Measurements from ENCODE around the gene CX3CR1. TPM values are rescaled to one million over a fixed set of nuclear protein-coding genes. Genes with fewer than 3 reads are reported as not detected.

The CX3CR1 gene
- total RNA-seq, 1 experiment from 2014 or later, result not detected

DNA sequence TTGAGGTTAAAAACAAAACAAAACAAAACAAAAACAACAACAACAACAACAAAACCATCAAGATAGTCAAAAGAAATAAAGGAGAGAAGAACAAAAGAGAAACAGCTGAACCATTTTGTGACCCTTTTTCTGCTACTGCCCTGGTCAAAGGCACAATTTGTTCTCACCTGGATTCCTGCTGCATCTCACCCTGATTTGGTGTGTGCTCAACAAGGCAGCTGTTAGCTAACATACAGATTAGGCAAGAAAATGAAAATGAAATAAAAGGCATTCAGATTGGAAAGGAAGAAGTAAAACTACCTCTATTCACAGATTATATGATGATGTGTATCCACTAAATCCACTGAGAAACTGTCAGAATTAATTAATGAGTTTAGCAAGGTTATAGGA, 58.7 kb downstream of the CX3CR1 start:
- H3K4me3 ChIP-seq, result no peak overlapping the region
- no peaks in the 10 kb centered on the region for H3K9me3 ChIP-seq
- DNase-seq, result no peak
- no peaks in the 10 kb centered on the region for H3K27me3 ChIP-seq
- no peaks in the 10 kb centered on the region for H3K36me3 ChIP-seq

DNA sequence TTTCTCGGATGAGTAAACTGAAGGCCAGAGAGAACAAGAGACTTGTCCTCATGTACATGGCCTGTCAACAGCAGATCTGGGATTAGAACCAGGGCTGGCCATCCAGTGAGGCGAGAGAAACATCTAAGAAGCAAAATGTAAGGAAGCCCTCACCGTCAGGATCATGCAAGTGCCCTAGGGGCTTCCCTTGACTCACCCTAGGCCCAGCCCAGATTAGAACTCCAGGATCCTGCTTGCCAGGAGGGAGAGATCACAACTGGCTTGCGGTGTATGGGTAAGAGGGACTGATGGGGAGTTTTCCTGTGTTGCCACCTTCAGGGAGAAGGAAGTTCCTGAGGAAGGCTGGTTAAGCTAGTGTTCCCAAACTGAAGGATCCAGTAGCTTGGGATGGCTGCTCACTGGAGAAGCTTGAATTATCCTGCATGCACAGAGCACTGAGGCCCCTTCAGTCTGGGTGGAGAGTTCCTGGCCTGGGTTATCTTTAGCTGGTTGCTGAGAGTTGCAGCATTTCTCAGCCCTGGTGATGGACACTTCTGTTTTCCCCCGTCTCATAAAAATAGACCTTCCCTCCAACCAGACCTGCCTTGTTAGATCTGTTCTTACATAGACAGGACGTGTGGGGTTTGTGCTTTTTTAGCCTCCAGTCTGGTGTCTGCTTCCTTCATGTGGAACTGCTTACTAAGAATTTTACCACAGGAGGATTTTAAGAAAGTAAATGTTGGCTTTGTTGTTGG, 59.3 kb downstream of the CX3CR1 start:
- Histone ChIP-seq H3K4me3 (no peak overlapping the region), H3K27me3 (no peaks in the 10 kb centered on the region), H3K9me3 (no peaks in the 10 kb centered on the region), H3K36me3 (no peaks in the 10 kb centered on the region)
- no peak for DNase-seq

DNA sequence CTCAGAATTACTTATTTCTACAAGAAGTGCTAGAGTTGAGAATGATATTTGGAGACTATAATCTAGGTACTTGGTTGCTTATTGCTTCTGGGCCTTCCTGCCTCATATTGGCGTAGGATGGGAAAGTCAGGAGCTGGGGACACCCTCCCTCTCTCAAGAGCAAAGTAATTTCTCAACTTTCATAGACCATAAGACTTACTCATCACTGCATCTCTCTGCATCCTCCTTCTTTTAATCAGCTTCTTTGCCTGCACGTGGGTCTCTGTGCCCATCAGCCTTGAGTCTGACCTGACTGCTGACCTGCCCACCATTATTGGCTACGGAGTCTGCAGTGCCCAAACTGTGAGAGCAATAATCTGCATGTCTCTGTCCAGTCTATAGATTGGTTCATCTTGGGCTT, 60.1 kb downstream of the CX3CR1 start:
- H3K4me3 ChIP-seq, result no peak overlapping the region
- no peaks in the 10 kb centered on the region for H3K36me3 ChIP-seq

DNA sequence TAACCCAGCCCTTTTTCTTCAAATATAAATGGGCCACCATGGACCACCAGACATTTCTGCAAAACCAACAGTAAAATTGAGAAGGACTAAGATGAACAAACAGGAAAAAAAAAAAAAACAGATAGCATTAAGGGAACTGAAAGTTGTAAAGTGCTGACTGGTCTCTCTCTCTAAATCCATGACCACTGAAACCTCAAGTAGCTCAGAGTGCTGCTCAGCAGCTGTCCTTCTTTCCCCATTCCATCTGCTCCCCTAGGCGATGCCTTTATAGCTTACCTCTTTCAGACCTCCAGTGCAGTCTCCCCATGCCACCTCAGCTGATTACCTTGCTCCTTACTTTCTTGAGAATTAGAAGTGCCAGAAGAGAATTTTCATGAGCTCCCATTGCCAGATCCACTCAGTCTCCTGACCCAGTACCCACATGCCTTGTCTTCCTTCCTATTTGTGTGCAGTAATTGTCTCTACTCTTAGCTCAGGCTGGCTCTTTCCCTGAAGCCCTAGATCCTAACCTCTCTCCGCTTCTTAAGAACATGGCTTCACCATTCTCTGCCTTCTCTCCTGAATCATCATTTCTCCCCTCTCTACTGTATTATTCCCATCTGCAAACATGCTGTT, 63.6 kb downstream of the CX3CR1 start:
- no peaks in the 10 kb centered on the region for H3K27me3 ChIP-seq
- no peaks in the 10 kb centered on the region for H3K36me3 ChIP-seq
- DNase-seq, result no peak
- H3K9me3 ChIP-seq, result no peaks in the 10 kb centered on the region
- no peak overlapping the region for H3K4me3 ChIP-seq

More for the DNA sequence above, 60.1 kb downstream of the CX3CR1 start:
- DNase-seq, result no peak
- Histone ChIP-seq H3K9me3 (no peaks in the 10 kb centered on the region), H3K27me3 (no peaks in the 10 kb centered on the region)

DNA sequence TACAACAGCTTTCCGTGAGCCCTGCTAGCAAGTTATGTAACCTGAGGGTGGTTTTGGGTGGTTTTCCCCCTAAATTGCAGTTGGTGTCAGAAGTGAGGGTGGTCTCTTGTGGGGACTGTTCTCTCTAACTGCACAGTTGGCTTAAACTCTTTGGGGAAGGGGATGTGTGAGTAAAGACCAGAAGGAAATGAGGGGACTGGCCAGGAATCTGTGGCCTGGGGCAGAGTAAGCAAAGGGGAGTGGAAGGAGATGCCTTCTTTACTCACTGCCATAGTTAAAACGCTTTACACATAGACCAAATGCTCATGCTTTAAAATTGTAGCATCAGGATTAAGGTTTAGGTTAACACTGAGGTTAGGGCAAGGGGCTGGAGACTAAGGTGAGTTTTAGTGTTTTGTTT, 66.2 kb downstream of the CX3CR1 start:
- Histone ChIP-seq H3K36me3 (no peaks in the 10 kb centered on the region), H3K9me3 (no peaks in the 10 kb centered on the region), H3K4me3 (no peak overlapping the region), H3K27me3 (no peaks in the 10 kb centered on the region)
- no peak for DNase-seq

Other genes starting within 250 kb of the CX3CR1 start
- gene SCN11A, start 228.1 kb downstream of the CX3CR1 start, total RNA-seq (2014; rRNA removed; shearing (Covaris generic); ENCODE audit: low replicate concordance), result not detected in 2 replicates
- gene WDR48, start 228.0 kb downstream of the CX3CR1 start, total RNA-seq (2014; rRNA removed; shearing (Covaris generic); ENCODE audit: low replicate concordance), result 9.3 and 20.7 TPM in 2 replicates
- gene GORASP1, start 172.4 kb downstream of the CX3CR1 start, total RNA-seq (2014; rRNA removed; shearing (Covaris generic); ENCODE audit: low replicate concordance), result 11.4 and 19.4 TPM in 2 replicates
- 0.32 and 0.40 TPM in 2 replicates for gene TTC21A, start 172.4 kb downstream of the CX3CR1 start, total RNA-seq (2014; rRNA removed; shearing (Covaris generic); ENCODE audit: low replicate concordance)
- 8.4 TPM in 2 replicates for gene CSRNP1, start 126.4 kb downstream of the CX3CR1 start, total RNA-seq (2014; rRNA removed; shearing (Covaris generic); ENCODE audit: low replicate concordance)
- not detected in 2 replicates for gene XIRP1, start 87.4 kb downstream of the CX3CR1 start, total RNA-seq (2014; rRNA removed; shearing (Covaris generic); ENCODE audit: low replicate concordance)
- not detected in 2 replicates for gene CCR8, start 49.7 kb upstream of the CX3CR1 start, total RNA-seq (2014; rRNA removed; shearing (Covaris generic); ENCODE audit: low replicate concordance)
- 18.2 and 28.8 TPM in 2 replicates for gene SLC25A38, start 103.3 kb upstream of the CX3CR1 start, total RNA-seq (2014; rRNA removed; shearing (Covaris generic); ENCODE audit: low replicate concordance)
- 1,752 and 2,233 TPM in 2 replicates for gene RPSA, start 126.7 kb upstream of the CX3CR1 start, total RNA-seq (2014; rRNA removed; shearing (Covaris generic); ENCODE audit: low replicate concordance)
- not detected in 2 replicates for gene MOBP, start 187.6 kb upstream of the CX3CR1 start, total RNA-seq (2014; rRNA removed; shearing (Covaris generic); ENCODE audit: low replicate concordance)